Measurements from ENCODE around the gene SENP3. TPM values are rescaled to one million over a fixed set of nuclear protein-coding genes. Genes with fewer than 3 reads are reported as not detected.

SENP3 gene
- total and polyA plus RNA-seq, 2 of the 13 experiments (the other 11 are each of a cell fraction or from before 2014, with no cell fraction given) = 55.8 to 75.4 TPM

DNA sequence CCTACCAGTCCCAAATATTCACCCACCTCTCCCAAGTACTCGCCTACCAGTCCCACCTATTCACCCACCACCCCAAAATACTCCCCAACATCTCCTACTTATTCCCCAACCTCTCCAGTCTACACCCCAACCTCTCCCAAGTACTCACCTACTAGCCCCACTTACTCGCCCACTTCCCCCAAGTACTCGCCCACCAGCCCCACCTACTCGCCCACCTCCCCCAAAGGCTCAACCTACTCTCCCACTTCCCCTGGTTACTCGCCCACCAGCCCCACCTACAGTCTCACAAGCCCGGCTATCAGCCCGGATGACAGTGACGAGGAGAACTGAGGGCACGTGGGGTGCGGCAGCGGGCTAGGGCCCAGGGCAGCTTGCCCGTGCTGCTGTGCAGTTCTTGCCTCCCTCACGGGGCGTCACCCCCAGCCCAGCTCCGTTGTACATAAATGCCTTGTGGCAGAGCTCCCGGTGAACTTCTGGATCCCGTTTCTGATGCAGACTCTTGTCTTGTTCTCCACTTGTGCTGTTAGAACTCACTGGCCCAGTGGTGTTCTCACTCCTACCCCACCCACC lies 47.8 kb upstream of the SENP3 start:
- intact Hi-C loops (cut with micrococcal nuclease; ENCODE audit: unreplicated experiment) (loop anchor here (1.0 kb wide), 1 partner anchor 47 kb away; the partner anchor contains the start of gene SENP3), in situ Hi-C loops (cut with HindIII; ENCODE audit: extremely low pct_ligation_motif_present, low pct_unique_long_range_greater_than_20kb) (loop anchor here (5.0 kb wide), 1 partner anchor 43 kb away; the partner anchor contains the start of gene TNFSF13)
- no peak overlapping the region for H3K27ac ChIP-seq (ENCODE audit: extremely low read length, insufficient read depth, low read length)
- peaks cover 30 to 47% of the 10 kb centered on the region in 2 experiments for H3K36me3 ChIP-seq (replicated peaks in 1 of 2; ENCODE audit: control insufficient read depth in 1 of 2, insufficient read depth in 2 of 2, low read length in 2 of 2)
- no peak overlapping the region for H3K9ac ChIP-seq (ENCODE audit: insufficient read depth, low read depth, low read length)
- 96% methylated on average over 16 of the region's 17 CpGs for WGBS (ENCODE audit: low lambda C conversion rate)
- no peaks in the 10 kb centered on the region for H3K27me3 ChIP-seq (ENCODE audit: control insufficient read depth in 1 of 2, insufficient read depth in 2 of 2, low read length in 2 of 2)
- no peaks in the 10 kb centered on the region for H3K9me3 ChIP-seq (ENCODE audit: low read length)
- H3K4me3 ChIP-seq (replicated peaks in 1 of 3; ENCODE audit: insufficient read depth in 1 of 3, low read depth in 2 of 3, low read length in 3 of 3) = no peak overlapping the region
- H4K20me1 ChIP-seq (ENCODE audit: insufficient read depth, low read length) = no peaks in the 10 kb centered on the region
- ATAC-seq (no peak), DNase-seq (ENCODE audit: low spot score) (no peak), FAIRE-seq (no peak)
- peaks cover 5% of the 10 kb centered on the region for H3K4me1 ChIP-seq (ENCODE audit: insufficient read depth, low read length)
- no peaks in the 10 kb centered on the region for H3K79me2 ChIP-seq (ENCODE audit: insufficient read depth, low read length)
- H2AFZ ChIP-seq (ENCODE audit: low read length) = no peak overlapping the region
- POLR2A ChIA-PET = interaction anchor here (3.5 kb wide), 1 partner anchor 47 kb away, joined by 24 read pairs; the partner anchor contains the start of gene SENP3
- TSS peak; percentile 74 for BruUV-seq (replicated peaks)
- CTCF ChIA-PET (ENCODE audit: low intra/inter-chr PET ratio, low total read pairs) = interaction anchor here (0.7 to 3.6 kb wide), 3 partner anchors 9 to 159 kb away, joined by 4 to 43 read pairs (median 4); partner anchors contain the start of gene SENP3
- no peak overlapping the region for H3K4me2 ChIP-seq (ENCODE audit: low read depth, low read length)
- TF ChIP-seq, protein P1, sequence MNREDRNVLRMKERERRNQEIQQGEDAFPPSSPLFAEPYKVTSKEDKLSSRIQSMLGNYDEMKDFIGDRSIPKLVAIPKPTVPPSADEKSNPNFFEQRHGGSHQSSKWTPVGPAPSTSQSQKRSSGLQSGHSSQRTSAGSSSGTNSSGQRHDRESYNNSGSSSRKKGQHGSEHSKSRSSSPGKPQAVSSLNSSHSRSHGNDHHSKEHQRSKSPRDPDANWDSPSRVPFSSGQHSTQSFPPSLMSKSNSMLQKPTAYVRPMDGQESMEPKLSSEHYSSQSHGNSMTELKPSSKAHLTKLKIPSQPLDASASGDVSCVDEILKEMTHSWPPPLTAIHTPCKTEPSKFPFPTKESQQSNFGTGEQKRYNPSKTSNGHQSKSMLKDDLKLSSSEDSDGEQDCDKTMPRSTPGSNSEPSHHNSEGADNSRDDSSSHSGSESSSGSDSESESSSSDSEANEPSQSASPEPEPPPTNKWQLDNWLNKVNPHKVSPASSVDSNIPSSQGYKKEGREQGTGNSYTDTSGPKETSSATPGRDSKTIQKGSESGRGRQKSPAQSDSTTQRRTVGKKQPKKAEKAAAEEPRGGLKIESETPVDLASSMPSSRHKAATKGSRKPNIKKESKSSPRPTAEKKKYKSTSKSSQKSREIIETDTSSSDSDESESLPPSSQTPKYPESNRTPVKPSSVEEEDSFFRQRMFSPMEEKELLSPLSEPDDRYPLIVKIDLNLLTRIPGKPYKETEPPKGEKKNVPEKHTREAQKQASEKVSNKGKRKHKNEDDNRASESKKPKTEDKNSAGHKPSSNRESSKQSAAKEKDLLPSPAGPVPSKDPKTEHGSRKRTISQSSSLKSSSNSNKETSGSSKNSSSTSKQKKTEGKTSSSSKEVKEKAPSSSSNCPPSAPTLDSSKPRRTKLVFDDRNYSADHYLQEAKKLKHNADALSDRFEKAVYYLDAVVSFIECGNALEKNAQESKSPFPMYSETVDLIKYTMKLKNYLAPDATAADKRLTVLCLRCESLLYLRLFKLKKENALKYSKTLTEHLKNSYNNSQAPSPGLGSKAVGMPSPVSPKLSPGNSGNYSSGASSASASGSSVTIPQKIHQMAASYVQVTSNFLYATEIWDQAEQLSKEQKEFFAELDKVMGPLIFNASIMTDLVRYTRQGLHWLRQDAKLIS (CRISPR knock-in tag; IDR thresholded peaks at IDR 0.05) = no peak
- TF ChIP-seq GZF1 (CRISPR knock-in tag; IDR thresholded peaks at IDR 0.05) (no peak), PHF20 (CRISPR knock-in tag; IDR thresholded peaks at IDR 0.05) (no peak), AGO2 (optimal IDR thresholded peaks at IDR 0.05; ENCODE audit: low read depth, low read length) (peak; percentile 87), ZBTB40 (IDR thresholded peaks at IDR 0.05) (no peak), ZBTB40 (CRISPR knock-in tag; IDR thresholded peaks at IDR 0.05) (no peak), ZBTB3 (CRISPR knock-in tag; IDR thresholded peaks at IDR 0.05; ENCODE audit: borderline replicate concordance, low read depth) (no peak), ONECUT2 (CRISPR knock-in tag; IDR thresholded peaks at IDR 0.05) (no peak), SNRNP70 (IDR thresholded peaks at IDR 0.05; ENCODE audit: low read depth, low read length) (no peak)
